ENCODE results near the gene RBM15B.

RBM15B gene

GRCh38 chr3:51436998-51437639 is 46.0 kb downstream of the RBM15B start:
- Histone ChIP-seq H3K27me3 (ENCODE audit: control insufficient read depth in 1 of 2, insufficient read depth in 2 of 2, low read length in 2 of 2) (no peaks in the 10 kb centered on the region), H3K27ac (ENCODE audit: low read depth, low read length) (no peak overlapping the region), H3K36me3 (ENCODE audit: control insufficient read depth in 1 of 2, insufficient read depth in 2 of 2, low read length in 2 of 2) (peaks cover 14 to 56% of the 10 kb centered on the region in 2 donors), H3K4me1 (ENCODE audit: control insufficient read depth in 1 of 2, insufficient read depth in 2 of 2, low read length in 2 of 2) (no peaks in the 10 kb centered on the region), H3K9me3 (ENCODE audit: control insufficient read depth in 1 of 2, low read length in 2 of 2) (no peaks in the 10 kb centered on the region), H3K9ac (ENCODE audit: low read depth in 1 of 2, low read length in 2 of 2) (no peak overlapping the region), H3K4me3 (ENCODE audit: low read depth in 1 of 2, low read length in 2 of 2) (no peak overlapping the region)

DNA sequence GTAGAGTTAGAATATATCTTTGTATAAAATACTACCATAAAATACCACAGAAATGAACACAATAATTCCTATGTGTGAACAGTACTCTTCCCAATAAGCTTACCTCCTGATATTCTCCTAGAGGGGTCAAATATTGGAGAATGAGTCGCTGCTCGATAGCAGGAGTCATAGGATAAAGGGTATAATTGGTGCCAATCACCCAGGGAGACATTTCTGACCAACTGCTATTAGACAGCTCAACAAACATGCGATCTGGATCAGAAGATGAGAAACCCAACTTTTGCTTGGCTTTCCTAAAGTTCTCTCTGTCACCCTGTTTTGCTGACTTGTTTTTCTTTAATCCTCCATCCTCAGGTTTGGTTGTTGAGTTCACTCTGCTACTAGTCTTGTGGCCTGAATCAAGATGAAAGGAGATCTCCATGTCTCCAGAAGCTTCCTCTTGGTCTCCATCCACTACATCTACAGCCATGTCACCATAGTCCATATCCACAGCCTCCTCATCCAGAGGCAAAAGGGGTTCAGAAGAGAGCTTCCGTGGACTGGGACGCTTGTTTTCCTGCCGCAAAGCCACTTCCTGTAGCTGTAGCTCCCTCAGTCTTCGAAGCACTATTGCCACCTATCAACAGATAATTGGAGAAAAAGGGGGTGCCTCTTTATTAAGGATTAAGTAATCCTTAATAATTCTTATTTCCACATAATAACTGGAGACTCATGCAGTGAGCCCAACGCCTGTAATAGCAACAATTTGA is 50.4 kb downstream of the RBM15B start:
- Histone ChIP-seq H3K36me3 (ENCODE audit: control insufficient read depth in 1 of 2, insufficient read depth in 2 of 2, low read length in 2 of 2) (peaks cover 14 to 48% of the 10 kb centered on the region in 2 donors), H3K9me3 (ENCODE audit: control insufficient read depth in 1 of 2, low read length in 2 of 2) (no peaks in the 10 kb centered on the region), H3K27ac (ENCODE audit: low read depth, low read length) (no peak overlapping the region), H3K4me3 (ENCODE audit: low read depth in 1 of 2, low read length in 2 of 2) (no peak overlapping the region), H3K27me3 (ENCODE audit: control insufficient read depth in 1 of 2, insufficient read depth in 2 of 2, low read length in 2 of 2) (no peaks in the 10 kb centered on the region), H3K4me1 (ENCODE audit: control insufficient read depth in 1 of 2, insufficient read depth in 2 of 2, low read length in 2 of 2) (no peaks in the 10 kb centered on the region), H3K9ac (ENCODE audit: low read depth in 1 of 2, low read length in 2 of 2) (no peak overlapping the region)

DNA sequence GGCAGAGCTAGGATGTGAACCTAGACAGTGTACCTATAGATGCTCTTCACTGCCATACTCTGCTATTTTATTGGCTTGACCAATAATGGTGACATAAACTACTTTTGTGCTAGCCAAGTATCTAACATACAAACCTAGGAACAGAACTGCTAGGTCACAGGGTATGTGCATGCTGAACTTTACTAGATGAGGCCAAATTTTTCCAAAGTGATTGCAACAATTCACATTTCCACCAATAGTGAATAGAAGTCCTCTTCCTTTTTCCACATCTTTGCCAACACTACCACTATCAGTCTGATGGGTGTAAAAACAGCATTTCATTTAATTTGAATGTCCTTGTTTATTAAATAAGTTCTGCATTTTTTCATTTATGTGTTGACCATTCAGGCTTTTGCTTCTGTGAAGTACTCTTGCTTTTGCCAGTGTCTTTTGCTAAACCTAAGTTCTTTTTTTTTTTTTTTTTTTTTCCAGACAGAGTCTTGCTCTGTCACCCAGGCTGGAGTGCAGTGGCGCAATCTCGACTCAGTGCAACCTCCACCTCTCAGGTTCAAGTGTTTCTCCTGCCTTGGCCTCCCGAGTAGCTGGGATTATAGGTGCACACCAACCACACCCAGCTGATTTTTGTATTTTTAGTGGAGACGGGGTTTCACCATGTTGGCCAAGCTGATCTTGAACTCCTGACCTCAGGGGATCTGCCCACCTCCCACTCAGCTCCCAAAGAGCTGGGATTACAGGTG is 54.6 kb downstream of the RBM15B start:
- H3K36me3 ChIP-seq (ENCODE audit: control insufficient read depth in 1 of 2, insufficient read depth in 2 of 2, low read length in 2 of 2): peaks cover 11 to 22% of the 10 kb centered on the region in 2 donors
- H3K4me3 ChIP-seq (ENCODE audit: low read depth in 1 of 2, low read length in 2 of 2): no peak overlapping the region
- H3K27me3 ChIP-seq (ENCODE audit: control insufficient read depth in 1 of 2, insufficient read depth in 2 of 2, low read length in 2 of 2): no peaks in the 10 kb centered on the region
- H3K4me1 ChIP-seq (ENCODE audit: control insufficient read depth in 1 of 2, insufficient read depth in 2 of 2, low read length in 2 of 2): no peaks in the 10 kb centered on the region
- no peak overlapping the region for H3K27ac ChIP-seq (ENCODE audit: low read depth, low read length)
- no peak overlapping the region for H3K9ac ChIP-seq (ENCODE audit: low read depth in 1 of 2, low read length in 2 of 2)
- no peaks in the 10 kb centered on the region for H3K9me3 ChIP-seq (ENCODE audit: control insufficient read depth in 1 of 2, low read length in 2 of 2)

All from duodenal mucosa (tissue), 2 donors.